HG03442 (cell line): ENCODE results near the gene NUP210L.

Source experiments
- ATAC-seq: cut with Tn5 transposase; IDR thresholded peaks from one replicate; pipeline ENCODE4 v1.9.1; 2021; ENCODE audit warnings: mild to moderate bottlenecking, moderate library complexity; ENCODE audit not compliant: unreplicated experiment

The NUP210L gene

DNA sequence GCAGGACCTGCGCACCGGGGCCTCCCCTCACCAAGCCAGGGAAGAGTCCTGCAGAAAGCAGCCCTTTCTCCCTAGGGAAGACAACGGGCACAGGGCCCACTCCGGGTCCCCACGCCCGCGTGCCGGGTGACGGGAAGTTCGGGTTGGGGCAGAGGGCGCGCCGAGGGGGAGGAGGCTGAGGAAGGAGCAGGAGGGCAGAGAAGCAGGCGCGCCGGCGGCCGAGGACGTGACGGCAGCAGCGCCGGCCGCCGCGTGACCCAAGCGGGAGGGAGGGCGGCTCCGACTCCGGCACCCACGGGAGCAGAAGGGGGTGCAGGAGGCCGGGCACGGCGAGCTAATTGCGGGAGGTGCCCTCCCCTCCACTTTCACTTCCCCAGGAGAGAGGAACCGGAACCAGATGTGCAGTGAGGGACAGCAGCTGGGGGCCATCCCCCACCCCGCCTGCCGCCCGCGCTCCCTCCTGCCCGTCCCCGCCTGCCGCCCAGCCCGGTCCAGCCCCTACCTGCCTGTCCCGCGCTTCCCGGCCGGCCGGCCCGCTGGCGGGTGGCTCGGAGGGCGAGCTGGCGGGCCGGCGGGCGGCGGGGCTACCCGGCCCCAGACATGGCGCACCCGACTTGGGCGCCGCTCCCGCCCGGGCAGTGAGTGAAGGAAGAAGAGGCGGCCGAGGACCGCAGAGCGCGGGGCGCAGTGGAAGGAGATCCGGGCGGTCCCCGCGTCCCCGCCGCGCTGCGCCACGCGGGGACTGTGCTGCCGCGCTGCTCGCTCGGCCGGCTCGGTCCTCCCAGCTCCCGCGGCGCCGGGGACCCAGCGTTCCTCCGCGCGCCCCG lies 208.9 kb downstream of the NUP210L start:
- peak; percentile 67 for ATAC-seq

- no peak for ATAC-seq
Measured at GRCh38 chr1:153945131-153945794, 209.6 kb downstream of the NUP210L start.

DNA sequence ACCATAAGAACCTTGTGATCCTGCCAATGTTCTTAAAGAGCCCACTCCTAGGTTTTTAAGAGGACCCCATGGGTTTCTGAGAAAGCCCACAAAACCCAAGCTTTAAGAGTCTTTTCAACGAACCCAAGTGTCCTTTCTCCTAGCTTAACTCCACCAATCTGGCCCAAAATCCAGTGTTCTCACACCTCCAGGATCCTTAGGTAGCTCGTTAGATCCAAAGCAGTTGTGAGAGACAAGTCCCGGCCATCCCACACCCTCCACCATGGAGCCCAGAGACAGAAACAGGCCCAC lies 210.1 kb downstream of the NUP210L start:
- ATAC-seq: no peak

GRCh38 chr1:153944005-153944826 lies 210.7 kb downstream of the NUP210L start:
- no peak for ATAC-seq

- no peak for ATAC-seq
Measured at GRCh38 chr1:153942766-153943549, 211.9 kb downstream of the NUP210L start.
